Mucosa of gallbladder (tissue), 1 donor: ENCODE data around the gene HOXC10. TPM values are rescaled to one million over a fixed set of nuclear protein-coding genes. Genes with fewer than 3 reads are reported as not detected.

Source experiments
- DNase-seq: peaks from one replicate; pipeline ENCODE4 v3.0.0-alpha.2; 2020; ENCODE audit warnings: low spot score
- total RNA-seq: library from RNA; stranded (reverse); gene quantifications from one replicate; pipeline ENCODE4 v1.2.1, GENCODE V29; 2021
- donor health status: DM: no; HTN: no; CAD: no.

HOXC10 gene
- total RNA-seq, 1 donor from 2014 or later = not detected

GRCh38 chr12:54016478-54016964, 31.6 kb downstream of the HOXC10 start:
- no peak for DNase-seq

DNA sequence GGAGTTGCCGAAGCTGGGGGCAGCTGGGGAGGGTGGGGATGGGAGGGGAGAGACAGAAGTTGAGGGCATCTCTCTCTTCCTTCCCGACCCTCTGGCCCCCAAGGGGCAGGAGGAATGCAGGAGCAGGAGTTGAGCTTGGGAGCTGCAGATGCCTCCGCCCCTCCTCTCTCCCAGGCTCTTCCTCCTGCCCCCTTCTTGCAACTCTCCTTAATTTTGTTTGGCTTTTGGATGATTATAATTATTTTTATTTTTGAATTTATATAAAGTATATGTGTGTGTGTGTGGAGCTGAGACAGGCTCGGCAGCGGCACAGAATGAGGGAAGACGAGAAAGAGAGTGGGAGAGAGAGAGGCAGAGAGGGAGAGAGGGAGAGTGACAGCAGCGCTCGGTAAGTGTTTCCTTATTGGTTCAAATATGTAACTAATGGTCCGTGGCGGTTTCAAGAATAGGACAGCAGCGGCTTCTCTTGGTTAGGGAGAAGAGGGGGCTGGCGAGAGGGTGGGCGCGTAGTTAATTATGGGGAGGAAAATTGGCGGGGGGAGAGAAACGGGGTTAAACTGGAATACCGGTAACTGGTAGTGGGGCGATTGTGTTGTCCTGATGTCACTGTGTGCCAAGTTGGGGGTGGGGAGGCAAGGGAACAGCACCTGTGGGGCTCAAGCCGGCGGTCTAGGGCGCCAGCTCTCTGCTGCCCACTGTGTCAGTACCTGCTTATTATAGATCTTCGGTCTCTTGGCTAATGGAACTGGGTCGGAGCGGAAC, 32.3 kb downstream of the HOXC10 start:
- no peak for DNase-seq

GRCh38 chr12:54017878-54018467, 33.0 kb downstream of the HOXC10 start:
- peak; percentile 60 for DNase-seq

- DNase-seq = no peak
Measured at GRCh38 chr12:54018468-54018984, 33.6 kb downstream of the HOXC10 start.

DNA sequence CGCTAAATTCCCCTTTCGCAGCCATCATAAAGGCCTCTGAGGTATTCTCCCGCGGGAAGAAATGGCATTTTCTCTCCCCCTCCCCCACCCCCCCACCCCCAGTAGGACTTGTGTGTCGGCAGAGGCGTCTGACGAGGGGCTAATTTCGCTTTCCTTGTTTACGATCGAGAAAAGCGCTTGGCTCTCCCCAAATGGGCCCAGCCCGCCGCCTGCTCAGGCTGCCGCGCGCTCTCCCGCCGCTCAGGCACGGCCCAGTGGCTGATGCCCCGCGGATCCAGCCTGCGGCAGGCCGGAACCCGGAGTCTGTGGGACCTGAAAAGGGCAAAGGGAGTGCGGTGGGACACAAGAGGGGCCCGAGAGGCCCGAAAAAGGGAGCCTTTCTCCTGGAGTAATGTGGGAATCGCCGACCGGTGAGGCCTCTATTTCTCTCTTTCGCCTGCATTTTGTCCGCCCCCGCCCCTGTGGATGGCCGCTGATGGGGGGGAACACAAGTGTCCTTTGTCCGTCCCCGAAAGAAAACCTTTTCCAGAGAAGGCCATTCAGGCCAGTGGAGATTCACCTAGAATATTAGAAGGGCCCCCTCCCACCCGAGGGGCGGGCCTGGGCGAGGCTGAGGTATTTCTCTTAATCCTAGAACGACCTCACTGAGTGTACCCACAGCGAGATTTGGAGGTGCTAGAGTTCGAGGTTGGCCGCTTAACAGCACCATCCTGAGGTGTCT, 34.3 kb downstream of the HOXC10 start:
- DNase-seq = no peak

- no peak for DNase-seq
Measured at GRCh38 chr12:54019924-54020590, 35.1 kb downstream of the HOXC10 start.

DNA sequence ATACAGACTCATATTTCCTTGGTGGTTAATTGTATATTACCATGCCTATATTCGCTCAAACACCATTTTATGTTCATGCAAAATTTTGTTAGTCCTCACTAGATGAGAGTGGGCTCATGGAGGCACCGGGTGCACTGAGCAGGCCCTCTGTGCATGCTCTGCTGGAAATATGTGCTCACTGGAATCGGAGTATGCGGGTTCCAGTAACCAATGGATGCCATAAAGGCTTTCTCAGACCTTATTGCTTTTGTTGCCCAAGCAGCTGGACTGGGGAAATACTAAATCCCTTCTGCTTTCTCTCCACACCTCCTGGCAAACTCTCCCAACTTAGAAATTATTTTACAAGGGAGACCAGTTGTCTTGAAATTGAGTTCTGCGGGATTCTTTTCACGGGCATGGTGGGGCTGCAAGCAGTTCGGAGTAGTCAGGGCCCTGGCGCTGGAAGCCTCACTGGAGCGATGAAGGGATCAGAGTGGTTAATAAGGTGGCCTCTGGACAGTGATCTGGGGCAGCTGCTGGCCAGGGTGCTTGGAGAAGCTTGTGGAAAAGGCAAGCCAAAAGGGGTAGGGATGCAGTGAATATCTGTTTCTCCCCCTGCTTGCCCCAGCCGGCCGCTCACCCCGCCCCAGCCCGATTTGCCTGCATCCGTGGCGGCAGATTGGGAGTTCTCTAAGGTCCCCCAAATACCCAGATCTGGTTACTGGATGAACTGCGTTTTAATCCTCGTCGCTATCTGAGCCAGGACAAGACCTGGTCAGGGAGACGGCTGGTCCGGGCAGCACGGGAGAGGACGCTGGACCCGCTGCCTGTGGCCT, 35.9 kb downstream of the HOXC10 start:
- DNase-seq = no peak

DNA sequence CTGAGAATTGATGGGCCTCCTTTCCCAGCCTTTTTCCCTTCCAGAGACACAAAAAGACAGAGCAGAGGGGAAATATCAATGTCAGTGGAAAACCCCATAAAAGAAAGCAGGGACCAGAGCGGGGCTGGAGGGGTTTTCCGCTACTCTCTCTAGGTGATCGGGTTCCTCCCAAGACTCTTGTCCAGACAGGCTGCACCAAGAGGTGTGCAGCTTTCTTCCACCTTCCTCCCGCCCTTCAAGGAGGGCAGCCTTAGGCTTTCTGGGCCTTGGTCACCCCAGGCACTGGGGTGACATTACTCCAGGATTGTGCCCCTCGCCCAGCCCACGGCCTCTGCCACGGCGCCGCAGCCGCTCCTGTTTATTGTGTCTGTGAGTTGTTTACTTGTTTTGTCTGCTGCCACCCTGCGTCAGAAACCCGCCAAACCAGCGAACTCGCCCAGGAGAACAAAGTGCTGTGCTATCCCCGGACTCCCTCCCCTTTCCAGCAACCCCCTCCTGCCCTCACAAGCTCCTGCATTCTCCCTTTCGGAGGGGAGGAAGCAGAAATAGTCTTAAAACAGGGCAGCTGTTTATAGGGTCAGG, 36.6 kb downstream of the HOXC10 start:
- no peak for DNase-seq

DNA sequence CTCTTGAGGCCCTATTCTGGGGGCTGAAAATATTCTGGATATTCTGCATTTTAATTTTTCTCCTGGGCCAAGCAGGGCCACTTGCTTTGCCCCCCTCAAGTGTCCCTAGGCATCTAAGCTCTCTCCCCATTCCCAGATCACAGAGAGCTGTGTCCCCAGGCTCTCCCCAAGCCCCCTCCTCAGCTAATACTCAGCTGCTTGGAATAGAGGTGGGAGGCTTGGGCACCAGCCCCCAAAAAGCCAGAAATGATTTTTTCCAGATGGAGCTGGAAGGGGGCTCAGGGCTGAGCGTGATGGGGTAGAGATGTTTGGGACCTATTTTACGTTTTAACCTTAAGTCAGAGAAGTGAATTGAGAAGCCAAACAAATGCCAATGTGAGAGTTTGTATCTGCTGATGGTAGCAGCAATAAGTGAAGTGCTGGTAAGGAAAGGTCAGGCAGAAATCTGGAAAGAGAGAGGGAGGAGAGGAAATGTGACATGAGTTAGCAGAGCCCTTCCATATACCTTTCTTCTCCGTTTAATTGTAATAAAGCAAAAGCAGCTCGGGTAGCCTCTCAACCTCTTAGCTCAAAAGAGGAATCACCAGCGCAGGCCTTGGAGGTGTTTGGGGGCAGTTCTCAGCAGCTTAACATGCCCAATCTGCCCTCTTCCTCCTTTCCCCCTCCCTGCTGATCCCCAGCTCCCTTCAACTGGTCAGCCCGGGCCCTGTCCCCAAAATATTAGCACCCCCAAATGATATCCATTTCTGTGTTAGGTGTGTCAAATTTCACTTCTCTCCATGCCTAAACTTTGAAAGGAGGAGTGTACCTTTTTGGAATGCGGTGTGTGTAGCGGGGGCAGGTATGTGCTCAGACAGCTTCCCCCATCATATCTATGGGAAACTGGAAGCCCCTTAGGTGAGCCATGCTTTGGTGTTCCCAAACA, 38.3 kb downstream of the HOXC10 start:
- DNase-seq = no peak

- no peak for DNase-seq
Measured at GRCh38 chr12:54024127-54024526, 39.2 kb downstream of the HOXC10 start.

- no peak for DNase-seq
Measured at GRCh38 chr12:54024581-54025305, 39.8 kb downstream of the HOXC10 start.

GRCh38 chr12:54025499-54026405, 40.8 kb downstream of the HOXC10 start:
- DNase-seq = no peak

- DNase-seq = no peak
Measured at GRCh38 chr12:54026640-54027441, 41.9 kb downstream of the HOXC10 start.

DNA sequence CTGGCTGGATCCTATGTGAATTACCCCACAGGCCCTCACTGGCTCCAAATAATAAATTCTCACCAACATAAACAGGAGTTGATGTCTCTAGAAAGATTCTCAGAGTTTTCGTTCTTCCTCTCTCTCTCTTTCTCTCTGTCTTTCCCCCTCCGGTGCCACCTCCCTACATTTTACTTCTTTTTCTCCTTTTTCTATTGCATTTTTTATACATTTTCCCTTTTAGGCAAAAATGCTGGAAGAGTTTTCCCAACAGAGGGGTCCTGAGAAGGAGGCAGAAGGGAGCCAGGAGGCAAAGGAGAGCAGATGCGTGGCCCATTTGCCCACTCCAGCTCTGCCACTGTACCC, 42.5 kb downstream of the HOXC10 start:
- DNase-seq = no peak

DNA sequence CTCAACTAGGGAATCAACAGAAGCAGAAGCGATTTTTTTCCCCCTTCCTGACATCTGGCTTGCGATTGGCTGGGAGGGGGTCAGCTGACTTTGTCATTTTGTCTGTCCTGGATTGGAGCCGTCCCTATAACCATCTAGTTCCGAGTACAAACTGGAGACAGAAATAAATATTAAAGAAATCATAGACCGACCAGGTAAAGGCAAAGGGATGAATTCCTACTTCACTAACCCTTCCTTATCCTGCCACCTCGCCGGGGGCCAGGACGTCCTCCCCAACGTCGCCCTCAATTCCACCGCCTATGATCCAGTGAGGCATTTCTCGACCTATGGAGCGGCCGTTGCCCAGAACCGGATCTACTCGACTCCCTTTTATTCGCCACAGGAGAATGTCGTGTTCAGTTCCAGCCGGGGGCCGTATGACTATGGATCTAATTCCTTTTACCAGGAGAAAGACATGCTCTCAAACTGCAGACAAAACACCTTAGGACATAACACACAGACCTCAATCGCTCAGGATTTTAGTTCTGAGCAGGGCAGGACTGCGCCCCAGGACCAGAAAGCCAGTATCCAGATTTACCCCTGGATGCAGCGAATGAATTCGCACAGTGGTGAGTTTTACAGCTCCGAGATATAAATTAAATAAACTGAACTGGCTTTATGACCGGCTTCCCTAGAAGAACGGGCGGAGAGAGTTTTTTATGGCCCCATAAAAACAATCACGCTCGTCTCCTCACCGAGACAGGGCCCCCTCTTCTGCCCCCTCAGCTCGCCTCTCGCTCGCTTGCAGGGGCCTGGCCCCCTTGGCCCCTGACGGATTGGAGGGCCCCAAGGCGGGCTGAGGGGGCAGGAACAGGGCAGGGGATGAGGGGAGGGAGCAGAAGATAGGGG, 43.6 kb downstream of the HOXC10 start, which contains the start of gene HOXC6:
Gene HOXC6, plus strand, starts transcription at position 127 of the 888 bp plus-strand sequence. Its CDS starts 82 bp downstream, at position 209.
- no peak for DNase-seq
